SK-N-SH (cell line): ENCODE data around the gene GGA3. TPM values are rescaled to one million over a fixed set of nuclear protein-coding genes. Genes with fewer than 3 reads are reported as not detected.

Experiments
- CTCF ChIA-PET: fragments of 300-600, 350-600 bp; formaldehyde crosslinking; extraction: SDS; loops from one replicate; lab custom pipeline; 2021; lab: Yijun Ruan, JAX
- POLR2A ChIA-PET: fragments of 350-600 bp; sonication (Branson Sonifier 250); formaldehyde crosslinking; extraction: SDS; loops from one replicate; lab custom pipeline; 2020; ENCODE audit warnings: antibody characterized with exemption, inconsistent platforms; lab: Yijun Ruan, JAX
- DNase-seq: peaks from one replicate; pipeline ENCODE4 v3.0.0; 2012
- H2AFZ ChIP-seq: fragments of 200-600 bp; sonication (generic); 2 replicates; pipeline ENCODE4 v1.8.1; 2016; ENCODE audit warnings: antibody characterized with exemption, mild to moderate bottlenecking, low read depth
- H3F3A ChIP-seq: fragments of 200-600 bp; sonication (generic); replicated peaks from 2 replicates; pipeline ENCODE3; 2016; ENCODE audit warnings: antibody characterized with exemption, mild to moderate bottlenecking; ENCODE audit not compliant: insufficient read depth
- H3K27ac ChIP-seq, 2 experiments: fragments of 200-500 bp in 1 of 2; fragments of 200-600 bp in 1 of 2; sonication (Bioruptor generic) in 1 of 2; sonication (generic), shearing (Covaris generic) in 1 of 2; 2 replicates each; pipeline versions ENCODE4 v1.5.1 to v1.6.1; 2014 to 2016; ENCODE audit warnings: low read depth in 2 of 2, inconsistent platforms in 1 of 2, low read length in 1 of 2, mild to moderate bottlenecking in 1 of 2, mixed read lengths in 1 of 2
- H3K27me3 ChIP-seq: fragments of 200-600 bp; sonication (generic), shearing (Covaris generic); 2 replicates; pipeline ENCODE4 v1.6.1; 2016; ENCODE audit warnings: mixed run types; ENCODE audit not compliant: insufficient read depth
- H3K36me3 ChIP-seq, 2 experiments: fragments of 200-500 bp in 1 of 2; fragments of 200-600 bp in 1 of 2; sonication (Bioruptor generic) in 1 of 2; sonication (generic) in 1 of 2; replicated peaks in 1 of 2; 2 replicates each; pipeline versions ENCODE3 to v1.5.1; 2014 to 2016; ENCODE audit warnings: low read length in 1 of 2, mild to moderate bottlenecking in 1 of 2; ENCODE audit not compliant: insufficient read depth in 2 of 2, control insufficient read depth in 1 of 2
- H3K4me1 ChIP-seq, 2 experiments: fragments of 200-500 bp in 1 of 2; fragments of 200-600 bp in 1 of 2; sonication (Bioruptor generic) in 1 of 2; sonication (generic), shearing (Covaris generic) in 1 of 2; 2 replicates each; pipeline versions ENCODE4 v1.5.1 to v1.6.1; 2014 to 2016; ENCODE audit warnings: low read depth in 1 of 2, low read length in 1 of 2, mixed run types in 1 of 2; ENCODE audit not compliant: insufficient read depth in 2 of 2, control insufficient read depth in 1 of 2
- H3K4me2 ChIP-seq: fragments of 200-600 bp; sonication (generic), shearing (Covaris generic); 2 replicates; pipeline ENCODE4 v1.6.1; 2017; ENCODE audit warnings: mixed run types
- H3K4me3 ChIP-seq, 2 experiments: fragments of 200-500 bp in 1 of 2; fragments of 200-600 bp in 1 of 2; sonication (Bioruptor generic) in 1 of 2; sonication (generic), shearing (Covaris generic) in 1 of 2; 2 replicates each; pipeline versions ENCODE4 v1.5.1 to v1.8.1; 2014 to 2016; ENCODE audit warnings: low read depth in 2 of 2, inconsistent platforms in 1 of 2, low read length in 1 of 2, mild to moderate bottlenecking in 1 of 2, mixed read lengths in 1 of 2, moderate library complexity in 1 of 2
- H3K79me2 ChIP-seq: fragments of 200-600 bp; sonication (generic); 2 replicates; pipeline ENCODE4 v1.8.1; 2017; ENCODE audit warnings: mild to moderate bottlenecking; ENCODE audit not compliant: insufficient read depth
- H3K9ac ChIP-seq: fragments of 200-600 bp; sonication (generic); 2 replicates; pipeline ENCODE4 v1.6.1; 2017; ENCODE audit warnings: mixed run types
- H3K9me2 ChIP-seq: fragments of 200-600 bp; sonication (generic); 2 replicates; pipeline ENCODE4 v1.6.1; 2017; ENCODE audit warnings: mixed run types
- H3K9me3 ChIP-seq: fragments of 200-600 bp; sonication (generic); 2 replicates; pipeline ENCODE4 v1.6.1; 2017; ENCODE audit warnings: mixed run types, mild to moderate bottlenecking, moderate library complexity
- H4K20me1 ChIP-seq: fragments of 200-600 bp; sonication (generic); 2 replicates; pipeline ENCODE4 v1.6.1; 2017; ENCODE audit warnings: mild to moderate bottlenecking, mixed run types; ENCODE audit not compliant: insufficient read depth
- CHD2 ChIP-seq: fragments of 150-350 bp; IDR thresholded peaks from 2 replicates; pipeline ENCODE4 v1.6.1; 2018; ENCODE audit warnings: low read length; ENCODE audit not compliant: partially characterized antibody
- ELF1 ChIP-seq: IDR thresholded peaks from 2 replicates; pipeline ENCODE4 v1.4.0; 2012
- MXI1 ChIP-seq: IDR thresholded peaks from 2 replicates; pipeline ENCODE4 v1.6.1; 2012; ENCODE audit warnings: mild to moderate bottlenecking, low read depth, low read length, improper control_type of control experiment
- NFIC ChIP-seq: IDR thresholded peaks from 2 replicates; pipeline ENCODE4 v1.4.0; 2012; ENCODE audit warnings: borderline replicate concordance
- NRF1 ChIP-seq: IDR thresholded peaks from 2 replicates; pipeline ENCODE4 v1.6.1; 2012; ENCODE audit warnings: low read depth, mild to moderate bottlenecking, low read length
- RFX5 ChIP-seq: IDR thresholded peaks from 2 replicates; pipeline ENCODE4 v1.6.1; 2012; ENCODE audit warnings: mild to moderate bottlenecking, improper control_type of control experiment, low read length
- SIN3A ChIP-seq: IDR thresholded peaks from 2 replicates; pipeline ENCODE4 v1.6.1; 2012; ENCODE audit warnings: low read depth, mild to moderate bottlenecking, low read length, moderate library complexity, borderline replicate concordance
- SMC3 ChIP-seq: IDR thresholded peaks from 2 replicates; pipeline ENCODE4 v1.6.1; 2012; ENCODE audit warnings: low read depth, low read length, improper control_type of control experiment
- TAF1 ChIP-seq: IDR thresholded peaks from 2 replicates; pipeline ENCODE4 v1.6.1; 2012; ENCODE audit warnings: low read depth, mild to moderate bottlenecking, low read length, moderate library complexity, borderline replicate concordance
- TCF12 ChIP-seq: IDR thresholded peaks from 2 replicates; pipeline ENCODE4 v1.4.0; 2012
- YY1 ChIP-seq: IDR thresholded peaks from 2 replicates; pipeline ENCODE4 v1.4.0; 2012; ENCODE audit warnings: low read depth, mild to moderate bottlenecking
- WGBS: methylation state at CpG from one replicate; pipeline ENCODE4 v1.1.6; 2017; ENCODE audit warnings: low lambda C conversion rate; 5-methylcytosine and 5-hydroxymethylcytosine counted together
- polyA plus RNA-seq, 3 experiments: library from polyadenylated mRNA; depleted of rRNA; stranded (reverse); fragments of >200 nt; gene quantifications; 2 replicates each; pipeline ENCODE4 v1.2.3, GENCODE V29; 2012
- TF ChIP-seq, protein P1 (sequence below): IDR thresholded peaks from 2 replicates; pipeline ENCODE4 v1.6.1; 2012; ENCODE audit warnings: mild to moderate bottlenecking, low read depth, low read length, moderate library complexity
- TF ChIP-seq, protein P2 (sequence below): fragments of 200-600 bp; sonication (generic); IDR thresholded peaks from 2 replicates; pipeline ENCODE4 v1.6.1; 2017; ENCODE audit warnings: antibody characterized with exemption, mild to moderate bottlenecking, moderate library complexity
- TF ChIP-seq, protein P3 (sequence below): IDR thresholded peaks from 2 replicates; pipeline ENCODE4 v1.4.0; 2012; ENCODE audit warnings: low read depth, borderline replicate concordance
- TF ChIP-seq, protein P4 (sequence below): fragments of 150-350 bp; IDR thresholded peaks from 2 replicates; pipeline ENCODE4 v1.6.1; 2016; ENCODE audit warnings: mild to moderate bottlenecking, low read depth, low read length
- TF ChIP-seq, protein P5 (sequence below): fragments of 150-350 bp; IDR thresholded peaks from 2 replicates; pipeline ENCODE4 v1.6.1; 2017; ENCODE audit warnings: antibody characterized with exemption, low read length, low read depth, borderline replicate concordance
- TF ChIP-seq, protein P6 (sequence below): IDR thresholded peaks from 2 replicates; pipeline ENCODE4; 2012

Gene GGA3
- polyA plus RNA-seq, 1 of the 3 experiments (the other 2 are of a cell fraction), result 42.5 TPM

DNA sequence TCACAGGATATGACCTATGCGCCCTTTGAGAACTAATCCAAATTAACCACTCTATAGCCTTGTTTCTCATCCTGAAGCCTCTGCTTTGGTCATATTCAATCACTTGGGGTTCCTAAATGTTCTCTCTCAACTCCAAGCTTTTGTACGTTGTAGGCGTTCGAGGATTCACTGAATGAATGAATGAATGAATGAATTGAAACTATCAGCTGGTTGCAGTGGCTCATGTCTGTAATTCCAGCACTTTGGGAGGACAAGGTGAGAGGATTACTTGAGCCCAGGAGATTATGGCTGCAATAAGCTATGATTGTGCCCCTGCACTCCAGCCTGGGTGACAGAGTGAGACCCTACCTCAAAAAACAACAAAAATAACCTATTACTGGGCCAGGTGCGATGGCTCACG is 72.8 kb downstream of the GGA3 start:
- POLR2A ChIA-PET, result no interaction called here

More for the DNA sequence above, 72.8 kb downstream of the GGA3 start:
- no peaks in the 10 kb centered on the region for H3K36me3 ChIP-seq
- no peaks in the 10 kb centered on the region for H3K27me3 ChIP-seq
- DNase-seq, result no peak
- no peaks in the 10 kb centered on the region for H3K9me2 ChIP-seq
- no peak overlapping the region for H2AFZ ChIP-seq
- no peak overlapping the region for H3K4me3 ChIP-seq
- 0 out of 2 replicates have a peak overlapping the region, but pooled peaks have one; percentile 1 for H3K4me2 ChIP-seq
- no peak overlapping the region for H3K9ac ChIP-seq
- H3F3A ChIP-seq, result peaks cover 7% of the 10 kb centered on the region
- peaks cover 6% of the 10 kb centered on the region; the same call in 1 of the 2 replicates for H3K79me2 ChIP-seq
- WGBS, result 92% methylated on average over 6 of the region's 6 CpGs
- no peaks in the 10 kb centered on the region for H3K9me3 ChIP-seq
- no peaks in the 10 kb centered on the region; a peak in 1 of 4 replicates for H3K4me1 ChIP-seq
- H3K27ac ChIP-seq, result no peak overlapping the region
- CTCF ChIA-PET, result interaction anchor here (0.6 to 6.1 kb wide), 3 partner anchors 12 to 74 kb away, joined by 3 to 50 read pairs (median 14); no protein-coding TSS in a partner anchor
- TF ChIP-seq, protein P1, sequence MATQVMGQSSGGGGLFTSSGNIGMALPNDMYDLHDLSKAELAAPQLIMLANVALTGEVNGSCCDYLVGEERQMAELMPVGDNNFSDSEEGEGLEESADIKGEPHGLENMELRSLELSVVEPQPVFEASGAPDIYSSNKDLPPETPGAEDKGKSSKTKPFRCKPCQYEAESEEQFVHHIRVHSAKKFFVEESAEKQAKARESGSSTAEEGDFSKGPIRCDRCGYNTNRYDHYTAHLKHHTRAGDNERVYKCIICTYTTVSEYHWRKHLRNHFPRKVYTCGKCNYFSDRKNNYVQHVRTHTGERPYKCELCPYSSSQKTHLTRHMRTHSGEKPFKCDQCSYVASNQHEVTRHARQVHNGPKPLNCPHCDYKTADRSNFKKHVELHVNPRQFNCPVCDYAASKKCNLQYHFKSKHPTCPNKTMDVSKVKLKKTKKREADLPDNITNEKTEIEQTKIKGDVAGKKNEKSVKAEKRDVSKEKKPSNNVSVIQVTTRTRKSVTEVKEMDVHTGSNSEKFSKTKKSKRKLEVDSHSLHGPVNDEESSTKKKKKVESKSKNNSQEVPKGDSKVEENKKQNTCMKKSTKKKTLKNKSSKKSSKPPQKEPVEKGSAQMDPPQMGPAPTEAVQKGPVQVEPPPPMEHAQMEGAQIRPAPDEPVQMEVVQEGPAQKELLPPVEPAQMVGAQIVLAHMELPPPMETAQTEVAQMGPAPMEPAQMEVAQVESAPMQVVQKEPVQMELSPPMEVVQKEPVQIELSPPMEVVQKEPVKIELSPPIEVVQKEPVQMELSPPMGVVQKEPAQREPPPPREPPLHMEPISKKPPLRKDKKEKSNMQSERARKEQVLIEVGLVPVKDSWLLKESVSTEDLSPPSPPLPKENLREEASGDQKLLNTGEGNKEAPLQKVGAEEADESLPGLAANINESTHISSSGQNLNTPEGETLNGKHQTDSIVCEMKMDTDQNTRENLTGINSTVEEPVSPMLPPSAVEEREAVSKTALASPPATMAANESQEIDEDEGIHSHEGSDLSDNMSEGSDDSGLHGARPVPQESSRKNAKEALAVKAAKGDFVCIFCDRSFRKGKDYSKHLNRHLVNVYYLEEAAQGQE, result no peak
- no peak for TF ChIP-seq MXI1
- no peak for TF ChIP-seq ELF1
- TF ChIP-seq NFIC, result no peak
- TF ChIP-seq, protein P2, sequence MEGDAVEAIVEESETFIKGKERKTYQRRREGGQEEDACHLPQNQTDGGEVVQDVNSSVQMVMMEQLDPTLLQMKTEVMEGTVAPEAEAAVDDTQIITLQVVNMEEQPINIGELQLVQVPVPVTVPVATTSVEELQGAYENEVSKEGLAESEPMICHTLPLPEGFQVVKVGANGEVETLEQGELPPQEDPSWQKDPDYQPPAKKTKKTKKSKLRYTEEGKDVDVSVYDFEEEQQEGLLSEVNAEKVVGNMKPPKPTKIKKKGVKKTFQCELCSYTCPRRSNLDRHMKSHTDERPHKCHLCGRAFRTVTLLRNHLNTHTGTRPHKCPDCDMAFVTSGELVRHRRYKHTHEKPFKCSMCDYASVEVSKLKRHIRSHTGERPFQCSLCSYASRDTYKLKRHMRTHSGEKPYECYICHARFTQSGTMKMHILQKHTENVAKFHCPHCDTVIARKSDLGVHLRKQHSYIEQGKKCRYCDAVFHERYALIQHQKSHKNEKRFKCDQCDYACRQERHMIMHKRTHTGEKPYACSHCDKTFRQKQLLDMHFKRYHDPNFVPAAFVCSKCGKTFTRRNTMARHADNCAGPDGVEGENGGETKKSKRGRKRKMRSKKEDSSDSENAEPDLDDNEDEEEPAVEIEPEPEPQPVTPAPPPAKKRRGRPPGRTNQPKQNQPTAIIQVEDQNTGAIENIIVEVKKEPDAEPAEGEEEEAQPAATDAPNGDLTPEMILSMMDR, result no peak
- no peak for TF ChIP-seq CHD2
- TF ChIP-seq, protein P3, sequence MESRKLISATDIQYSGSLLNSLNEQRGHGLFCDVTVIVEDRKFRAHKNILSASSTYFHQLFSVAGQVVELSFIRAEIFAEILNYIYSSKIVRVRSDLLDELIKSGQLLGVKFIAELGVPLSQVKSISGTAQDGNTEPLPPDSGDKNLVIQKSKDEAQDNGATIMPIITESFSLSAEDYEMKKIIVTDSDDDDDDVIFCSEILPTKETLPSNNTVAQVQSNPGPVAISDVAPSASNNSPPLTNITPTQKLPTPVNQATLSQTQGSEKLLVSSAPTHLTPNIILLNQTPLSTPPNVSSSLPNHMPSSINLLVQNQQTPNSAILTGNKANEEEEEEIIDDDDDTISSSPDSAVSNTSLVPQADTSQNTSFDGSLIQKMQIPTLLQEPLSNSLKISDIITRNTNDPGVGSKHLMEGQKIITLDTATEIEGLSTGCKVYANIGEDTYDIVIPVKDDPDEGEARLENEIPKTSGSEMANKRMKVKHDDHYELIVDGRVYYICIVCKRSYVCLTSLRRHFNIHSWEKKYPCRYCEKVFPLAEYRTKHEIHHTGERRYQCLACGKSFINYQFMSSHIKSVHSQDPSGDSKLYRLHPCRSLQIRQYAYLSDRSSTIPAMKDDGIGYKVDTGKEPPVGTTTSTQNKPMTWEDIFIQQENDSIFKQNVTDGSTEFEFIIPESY, result no peak
- no peak for TF ChIP-seq TCF12
- TF ChIP-seq YY1, result no peak
- no peak for TF ChIP-seq SMC3
- TF ChIP-seq, protein P4, sequence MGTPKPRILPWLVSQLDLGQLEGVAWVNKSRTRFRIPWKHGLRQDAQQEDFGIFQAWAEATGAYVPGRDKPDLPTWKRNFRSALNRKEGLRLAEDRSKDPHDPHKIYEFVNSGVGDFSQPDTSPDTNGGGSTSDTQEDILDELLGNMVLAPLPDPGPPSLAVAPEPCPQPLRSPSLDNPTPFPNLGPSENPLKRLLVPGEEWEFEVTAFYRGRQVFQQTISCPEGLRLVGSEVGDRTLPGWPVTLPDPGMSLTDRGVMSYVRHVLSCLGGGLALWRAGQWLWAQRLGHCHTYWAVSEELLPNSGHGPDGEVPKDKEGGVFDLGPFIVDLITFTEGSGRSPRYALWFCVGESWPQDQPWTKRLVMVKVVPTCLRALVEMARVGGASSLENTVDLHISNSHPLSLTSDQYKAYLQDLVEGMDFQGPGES, result no peak
- TF ChIP-seq TAF1, result no peak
- TF ChIP-seq, protein P5, sequence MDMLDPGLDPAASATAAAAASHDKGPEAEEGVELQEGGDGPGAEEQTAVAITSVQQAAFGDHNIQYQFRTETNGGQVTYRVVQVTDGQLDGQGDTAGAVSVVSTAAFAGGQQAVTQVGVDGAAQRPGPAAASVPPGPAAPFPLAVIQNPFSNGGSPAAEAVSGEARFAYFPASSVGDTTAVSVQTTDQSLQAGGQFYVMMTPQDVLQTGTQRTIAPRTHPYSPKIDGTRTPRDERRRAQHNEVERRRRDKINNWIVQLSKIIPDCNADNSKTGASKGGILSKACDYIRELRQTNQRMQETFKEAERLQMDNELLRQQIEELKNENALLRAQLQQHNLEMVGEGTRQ, result no peak
- TF ChIP-seq RFX5, result no peak
- no peak for TF ChIP-seq NRF1
- TF ChIP-seq, protein P6, sequence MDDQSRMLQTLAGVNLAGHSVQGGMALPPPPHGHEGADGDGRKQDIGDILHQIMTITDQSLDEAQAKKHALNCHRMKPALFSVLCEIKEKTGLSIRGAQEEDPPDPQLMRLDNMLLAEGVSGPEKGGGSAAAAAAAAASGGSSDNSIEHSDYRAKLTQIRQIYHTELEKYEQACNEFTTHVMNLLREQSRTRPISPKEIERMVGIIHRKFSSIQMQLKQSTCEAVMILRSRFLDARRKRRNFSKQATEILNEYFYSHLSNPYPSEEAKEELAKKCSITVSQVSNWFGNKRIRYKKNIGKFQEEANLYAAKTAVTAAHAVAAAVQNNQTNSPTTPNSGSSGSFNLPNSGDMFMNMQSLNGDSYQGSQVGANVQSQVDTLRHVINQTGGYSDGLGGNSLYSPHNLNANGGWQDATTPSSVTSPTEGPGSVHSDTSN, result no peak
- no peak for TF ChIP-seq SIN3A
- no peaks in the 10 kb centered on the region for H4K20me1 ChIP-seq
